Subcutaneous adipose tissue (tissue), 4 donors: Measurements from ENCODE around the gene TENT4B. TPM values are rescaled to one million over a fixed set of nuclear protein-coding genes. Genes with fewer than 3 reads are reported as not detected.

Experiments used
- CTCF ChIP-seq: fragments of 450-650 bp; IDR thresholded peaks from one replicate; pipeline ENCODE4 v1.5.1; 2016; ENCODE audit warnings: low read depth, mild to moderate bottlenecking, control low read depth, antibody characterized with exemption, moderate library complexity
- total RNA-seq, 4 donors: library from RNA; depleted of rRNA; stranded (reverse); fragments of >200 nt; gene quantifications; one replicate each; pipeline ENCODE4 v1.1.0, GENCODE V29; 2016

Gene TENT4B
- total RNA-seq, 4 donors from 2014 or later = 12.4 to 14.3 (median 13.2) TPM

DNA sequence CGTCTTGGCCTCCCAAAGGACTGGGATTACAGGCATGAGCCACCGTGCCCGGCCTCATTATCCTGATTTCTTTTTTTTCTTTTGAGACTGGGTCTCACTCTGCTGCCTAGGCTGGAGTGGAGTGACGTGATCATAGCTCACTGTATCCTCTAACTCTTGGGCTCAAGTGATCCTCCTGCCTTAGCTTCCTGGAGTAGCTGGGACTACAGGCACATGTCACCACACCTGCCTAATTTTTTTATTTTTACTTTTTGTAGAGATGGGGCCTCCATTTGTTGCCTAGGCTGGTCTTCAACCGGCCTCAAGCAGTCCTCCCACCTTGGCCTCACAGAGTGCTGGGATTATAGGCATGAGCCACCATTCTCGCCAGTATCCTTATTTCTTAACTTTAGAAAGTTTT is 3.5 kb downstream of the TENT4B start:
- no peak for TF ChIP-seq CTCF

GRCh38 chr16:50160495-50161164 is 7.5 kb downstream of the TENT4B start:
- no peak for TF ChIP-seq CTCF

- no peak for TF ChIP-seq CTCF
These were observed 8.8 kb downstream of the TENT4B start for GRCh38 chr16:50161950-50162349.

DNA sequence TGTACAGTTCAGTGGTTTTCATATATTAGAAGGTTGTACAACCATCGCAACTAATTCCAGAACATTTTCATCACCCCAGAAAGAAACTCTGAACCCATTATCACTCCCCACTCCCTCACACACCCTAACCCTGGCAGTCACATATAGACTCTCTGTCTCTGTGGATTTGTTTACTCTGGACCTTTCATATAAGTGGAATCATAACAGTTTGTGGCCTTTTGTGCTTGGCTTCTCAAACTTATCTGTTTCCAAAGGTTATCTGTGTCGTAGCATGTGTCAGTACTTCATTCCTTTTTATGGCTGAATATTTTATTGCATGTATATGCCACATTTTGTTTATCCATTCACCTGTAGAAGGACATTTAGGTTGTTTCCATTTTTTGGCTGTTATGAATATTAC is 12.4 kb downstream of the TENT4B start:
- no peak for TF ChIP-seq CTCF

DNA sequence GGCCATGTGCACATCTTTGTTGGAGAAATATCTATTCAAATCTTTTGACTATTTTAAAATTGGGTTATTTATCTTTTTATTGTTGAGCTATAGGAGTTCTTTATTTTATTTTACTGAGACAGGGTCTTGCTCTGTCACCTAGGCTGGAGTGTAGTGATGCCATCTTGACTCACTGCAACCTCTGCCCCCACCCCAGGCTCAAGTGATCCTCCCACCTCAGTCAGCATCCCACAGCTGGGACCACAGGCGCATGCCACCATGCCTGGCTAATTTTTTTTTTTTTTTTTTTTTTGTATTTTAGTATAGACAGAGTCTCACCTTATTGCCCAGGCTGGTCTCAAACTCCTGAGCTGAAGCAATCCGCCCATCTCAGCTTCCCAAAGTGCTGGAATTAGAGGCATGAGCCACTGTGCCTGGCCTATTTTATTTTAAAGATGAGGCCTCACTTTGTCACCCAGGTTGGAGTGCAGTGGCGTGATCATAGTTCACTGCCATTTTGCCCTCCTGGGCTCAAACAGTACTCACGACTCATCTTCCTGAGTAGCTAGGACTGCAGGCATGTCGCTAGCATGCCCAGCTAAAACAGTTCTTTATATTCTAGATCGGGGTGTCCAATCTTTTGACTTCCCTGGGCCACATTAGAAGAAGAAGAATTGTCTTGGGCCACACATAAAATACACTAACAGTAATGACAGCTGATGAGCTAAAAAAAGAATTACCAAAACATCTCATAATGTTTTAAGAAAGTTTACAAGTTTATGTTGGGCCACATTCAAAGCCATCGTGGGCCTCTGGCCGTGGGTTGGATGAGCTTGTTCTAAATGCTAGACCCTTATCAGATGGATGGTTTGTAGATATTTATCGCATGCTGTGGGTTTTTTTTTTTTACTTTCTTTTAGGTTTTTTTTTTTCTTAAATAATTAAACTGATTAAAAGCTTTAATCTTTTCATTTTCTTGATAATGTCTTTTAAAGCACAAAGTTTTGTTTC is 13.7 kb downstream of the TENT4B start:
- TF ChIP-seq CTCF = no peak

GRCh38 chr16:50167556-50167955 is 14.4 kb downstream of the TENT4B start:
- no peak for TF ChIP-seq CTCF

GRCh38 chr16:50169555-50170096 is 16.5 kb downstream of the TENT4B start:
- TF ChIP-seq CTCF = no peak
